Right atrium auricular region (tissue), 2 donors: ENCODE data around the gene MCAT. TPM values are rescaled to one million over a fixed set of nuclear protein-coding genes. Genes with fewer than 3 reads are reported as not detected.

Experiments
- DNase-seq: peaks from one replicate; pipeline ENCODE4 v3.0.0-alpha.2; 2019; ENCODE audit warnings: low spot score
- H3K27ac ChIP-seq, 2 donors: fragments of 200-600 bp; sonication (generic); 1 replicate in 1 of 2; 2 replicates in 1 of 2; pipeline ENCODE4 v1.5.1; 2016 to 2019
- H3K27me3 ChIP-seq, 2 donors: fragments of 200-600 bp; sonication (generic); one replicate each; pipeline versions ENCODE4 v1.5.1 to v1.6.0; 2017 to 2019
- H3K36me3 ChIP-seq: fragments of 200-600 bp; sonication (generic); one replicate; pipeline ENCODE4 v1.5.1; 2016
- H3K4me1 ChIP-seq, 2 donors: fragments of 200-600 bp; sonication (generic); one replicate each; pipeline versions ENCODE4 v1.5.1 to v1.6.0; 2017 to 2019
- H3K4me3 ChIP-seq, 2 donors: fragments of 200-600 bp; sonication (generic); 1 replicate in 1 of 2; 2 replicates in 1 of 2; pipeline ENCODE4 v1.5.1; 2017 to 2019; ENCODE audit warnings: mild to moderate bottlenecking in 1 of 2, moderate library complexity in 1 of 2
- H3K9me3 ChIP-seq, 2 donors: fragments of 200-600 bp; sonication (generic); one replicate each; pipeline ENCODE4 v1.5.1; 2019
- CTCF ChIP-seq, 2 donors: fragments of 200-600 bp; sonication (generic); IDR thresholded peaks; one replicate each; pipeline ENCODE4 v1.5.1; 2019; ENCODE audit warnings: antibody characterized with exemption in 2 of 2
- total RNA-seq, 2 donors: library from RNA; depleted of rRNA; stranded (reverse); fragments of >200 nt; gene quantifications; one replicate each; pipeline ENCODE4 v1.1.0, GENCODE V29; 2016

MCAT gene
- total RNA-seq, 2 donors from 2014 or later = 16.1 to 17.6 TPM

GRCh38 chr22:43186272-43187170 is 43.3 kb upstream of the MCAT start, which contains the start of gene TTLL12:
Gene TTLL12, minus strand, starts transcription at chr22:43187134. Its CDS starts 65 bp downstream, at chr22:43187069.
- peak in 1 of 2 donors; percentile 34 for TF ChIP-seq CTCF (IDR thresholded peaks at IDR 0.05)
- no peaks in the 10 kb centered on the region for H3K36me3 ChIP-seq
- no peaks in the 10 kb centered on the region for H3K9me3 ChIP-seq
- no peaks in the 10 kb centered on the region for H3K27me3 ChIP-seq
- no peak for DNase-seq
- peak within 1 kb of the TSS; percentile 87 to 90 for H3K27ac ChIP-seq
- peaks cover 0 to 19% of the 10 kb centered on the region in 2 donors for H3K4me1 ChIP-seq
- H3K4me3 ChIP-seq = peak within 1 kb of the TSS; percentile 61 to 77

DNA sequence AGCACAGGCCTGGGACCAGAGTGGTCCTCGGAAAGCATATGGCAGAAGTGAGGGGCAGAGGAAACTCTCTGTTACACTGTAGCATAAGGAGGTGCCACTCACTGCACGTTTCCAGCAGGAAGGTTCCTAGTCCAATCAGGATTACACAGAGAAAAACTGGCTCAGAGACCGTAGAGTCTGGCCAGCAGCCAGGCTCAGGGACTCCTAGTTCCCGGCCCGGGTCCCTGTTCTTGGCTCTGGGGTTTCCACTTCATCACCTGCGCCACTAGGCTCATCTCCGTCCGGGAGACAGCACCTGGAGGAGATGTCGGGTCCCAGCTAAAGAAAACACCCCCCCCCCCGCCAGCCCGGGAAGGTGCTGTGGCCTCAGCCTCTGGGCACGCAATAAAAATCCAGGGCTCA is 42.7 kb upstream of the MCAT start:
- Histone ChIP-seq H3K4me3 (peak overlapping the region; percentile 61 to 77), H3K27ac (no peak overlapping the region), H3K36me3 (no peaks in the 10 kb centered on the region), H3K4me1 (peaks cover 0 to 19% of the 10 kb centered on the region in 2 donors), H3K27me3 (no peaks in the 10 kb centered on the region), H3K9me3 (no peaks in the 10 kb centered on the region)
- TF ChIP-seq CTCF (IDR thresholded peaks at IDR 0.05) = no peak
- no peak for DNase-seq

- TF ChIP-seq CTCF (IDR thresholded peaks at IDR 0.05) = no peak
- no peak overlapping the region for H3K4me3 ChIP-seq
- H3K27ac ChIP-seq = no peak overlapping the region
- peaks cover 13% of the 10 kb centered on the region for H3K36me3 ChIP-seq
- H3K27me3 ChIP-seq = no peaks in the 10 kb centered on the region
- peaks cover 0 to 19% of the 10 kb centered on the region in 2 donors for H3K4me1 ChIP-seq
- H3K9me3 ChIP-seq = no peaks in the 10 kb centered on the region
- no peak for DNase-seq
Measured at GRCh38 chr22:43183496-43184277, 40.5 kb upstream of the MCAT start.

- no peaks in the 10 kb centered on the region for H3K27me3 ChIP-seq
- no peak for DNase-seq
- H3K4me3 ChIP-seq = no peak overlapping the region
- peaks cover 0 to 15% of the 10 kb centered on the region in 2 donors for H3K4me1 ChIP-seq
- no peaks in the 10 kb centered on the region for H3K9me3 ChIP-seq
- TF ChIP-seq CTCF (IDR thresholded peaks at IDR 0.05) = no peak
- H3K27ac ChIP-seq = no peak overlapping the region
- H3K36me3 ChIP-seq = peaks cover 16% of the 10 kb centered on the region
Measured at GRCh38 chr22:43182726-43183125, 39.5 kb upstream of the MCAT start.

DNA sequence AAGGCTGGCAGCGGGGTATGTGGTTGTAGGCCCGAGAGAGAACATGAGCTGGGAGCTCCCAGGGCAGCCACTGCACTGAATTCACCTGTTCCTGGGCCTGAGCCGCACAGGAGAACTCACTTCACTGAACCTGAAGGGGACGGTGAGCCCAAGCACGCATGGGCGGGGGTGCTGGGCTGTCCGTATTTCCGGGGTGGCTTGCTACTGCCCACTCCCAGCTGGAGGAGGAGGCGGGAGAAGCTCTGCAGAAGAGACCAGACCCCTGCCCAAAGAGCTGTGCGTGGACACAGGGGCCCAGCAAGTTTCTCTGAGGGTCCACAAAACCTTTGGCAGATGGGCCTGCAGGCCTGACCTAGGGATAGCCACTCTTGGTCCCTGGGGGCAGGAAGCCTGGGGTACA is 38.9 kb upstream of the MCAT start:
- Histone ChIP-seq H3K9me3 (no peaks in the 10 kb centered on the region), H3K4me1 (peaks cover 0 to 14% of the 10 kb centered on the region in 2 donors), H3K36me3 (peaks cover 16% of the 10 kb centered on the region), H3K4me3 (no peak overlapping the region), H3K27me3 (no peaks in the 10 kb centered on the region), H3K27ac (no peak overlapping the region)
- DNase-seq = no peak
- TF ChIP-seq CTCF (IDR thresholded peaks at IDR 0.05) = no peak
